ENCODE measurements around the gene HMCN2.

DNA sequence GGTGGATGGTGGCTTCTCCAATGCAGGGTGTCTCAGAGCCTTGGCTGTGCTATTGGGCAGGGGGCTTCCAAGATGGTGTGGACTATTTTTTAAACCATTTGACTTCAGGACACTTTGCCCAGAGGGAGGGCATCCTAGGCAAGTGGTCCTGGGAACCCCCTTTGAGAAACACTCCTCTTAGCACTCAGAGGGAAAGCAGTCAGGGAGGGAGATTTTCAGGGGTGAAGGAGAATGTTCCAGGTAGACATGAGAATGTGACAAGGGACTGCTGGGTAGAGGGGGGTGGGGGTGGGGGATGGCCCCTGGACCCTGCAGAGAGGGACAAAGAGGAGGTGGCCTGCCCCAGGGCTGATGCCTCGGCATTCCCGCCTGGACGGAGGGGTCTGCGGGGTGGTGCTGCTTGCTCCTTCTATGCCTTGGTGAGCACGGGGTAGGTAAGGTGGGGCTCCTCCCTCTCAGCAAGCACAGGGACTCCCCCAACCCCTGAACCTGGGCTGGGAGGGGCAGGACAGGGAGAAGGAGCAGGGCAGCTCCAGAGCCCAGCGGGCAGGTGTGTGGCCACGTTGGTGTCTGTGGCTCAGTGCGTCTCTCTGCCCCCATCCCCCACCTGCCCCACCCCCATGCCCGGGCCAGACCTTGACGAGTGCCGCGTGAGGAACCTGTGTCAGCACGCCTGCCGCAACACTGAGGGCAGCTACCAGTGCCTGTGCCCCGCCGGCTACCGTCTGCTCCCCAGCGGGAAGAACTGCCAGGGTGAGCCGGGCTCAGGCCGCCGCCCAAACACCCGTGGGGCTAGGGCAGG is 165.4 kb downstream of the HMCN2 start:
- TF ChIP-seq CTCF (IDR thresholded peaks at IDR 0.05) (no peak), POLR2A (IDR thresholded peaks at IDR 0.05) (no peak), POLR2AphosphoS5 (IDR thresholded peaks at IDR 0.05) (no peak), EP300 (IDR thresholded peaks at IDR 0.05) (no peak)

Data from upper lobe of left lung (tissue), 4 donors.